ENCODE results near the gene GCNA.
"Not testable (repeated sequence)": the region's sequence is repeated elsewhere in the genome, so short reads cannot be mapped to it uniquely, and the experiment has no call there.

DNA sequence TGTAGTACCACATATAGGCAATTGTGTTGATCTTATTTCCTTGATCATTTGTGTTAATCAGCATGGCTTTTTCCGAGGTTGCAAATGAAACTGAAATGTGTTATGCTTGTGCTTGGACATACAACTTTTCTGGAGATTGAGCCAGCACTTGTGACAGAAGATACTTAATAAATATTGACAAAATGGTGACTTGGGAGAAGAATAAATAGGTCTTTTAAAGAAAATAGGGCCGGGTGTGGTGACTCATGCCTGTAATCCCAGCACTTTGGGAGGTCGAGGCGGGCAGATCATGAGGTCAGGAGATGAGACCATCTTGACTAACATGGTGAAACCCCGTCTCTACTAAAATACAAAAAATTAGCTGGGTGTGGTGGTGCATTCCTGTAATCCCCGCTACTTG lies 18.5 kb upstream of the GCNA start:
- not testable (repeated sequence) for TF ChIP-seq CTCF (conservative IDR thresholded peaks at IDR 0.05; ENCODE audit: low read depth, low read length); EZH2 (IDR thresholded peaks at IDR 0.05; ENCODE audit: low read length, unreplicated experiment); EZH2phosphoT487 (IDR thresholded peaks at IDR 0.05; ENCODE audit: borderline replicate concordance, low read length)

All from PC-3 (cell line).